ENCODE results near the gene GPRC5A. TPM values are rescaled to one million over a fixed set of nuclear protein-coding genes. Genes with fewer than 3 reads are reported as not detected.
"Not testable (repeated sequence)": the region's sequence is repeated elsewhere in the genome, so short reads cannot be mapped to it uniquely, and the experiment has no call there.

GPRC5A gene
- total RNA-seq, 2 experiments from 2014 or later = not detected

- no peak for ATAC-seq
- H3K4me3 Mint-ChIP-seq = no peak overlapping the region
- POLR2A ChIA-PET = interaction anchor here (1.0 kb wide), 1 partner anchor 87 kb away, joined by 3 read pairs; no protein-coding TSS in a partner anchor
- H3K27ac Mint-ChIP-seq = no peak overlapping the region
- CTCF ChIA-PET = interaction anchor here (1.2 kb wide), 1 partner anchor 37 kb away, joined by 3 read pairs; no protein-coding TSS in a partner anchor
- DNase-seq = no peak
- H3K4me1 Mint-ChIP-seq (ENCODE audit: low read depth) = no peaks in the 10 kb centered on the region
- H3K9me3 Mint-ChIP-seq (ENCODE audit: insufficient read depth) = no peaks in the 10 kb centered on the region
- no peaks in the 10 kb centered on the region for H3K36me3 Mint-ChIP-seq (ENCODE audit: low read depth)
- peaks cover 6% of the 10 kb centered on the region for H3K27me3 Mint-ChIP-seq (ENCODE audit: low read depth)
These were observed 17.3 kb upstream of the GPRC5A start for GRCh38 chr12:12874029-12874428.

GRCh38 chr12:12875301-12875700 lies 16.1 kb upstream of the GPRC5A start:
- H3K4me1 Mint-ChIP-seq (ENCODE audit: low read depth); H3K36me3 Mint-ChIP-seq (ENCODE audit: low read depth); ATAC-seq; DNase-seq; H3K27me3 Mint-ChIP-seq (ENCODE audit: low read depth); H3K9me3 Mint-ChIP-seq (ENCODE audit: insufficient read depth); H3K27ac Mint-ChIP-seq; CTCF ChIA-PET; POLR2A ChIA-PET; H3K4me3 Mint-ChIP-seq: not testable (repeated sequence)

GRCh38 chr12:12877153-12877768 lies 14.1 kb upstream of the GPRC5A start:
- POLR2A ChIA-PET = no interaction called here

GRCh38 chr12:12877781-12878455 lies 13.4 kb upstream of the GPRC5A start:
- DNase-seq (no peak), ATAC-seq (no peak)
- Mint-ChIP-seq H3K4me1 (ENCODE audit: low read depth) (peaks cover 17% of the 10 kb centered on the region), H3K4me3 (no peak overlapping the region), H3K36me3 (ENCODE audit: low read depth) (no peaks in the 10 kb centered on the region), H3K9me3 (ENCODE audit: insufficient read depth) (no peaks in the 10 kb centered on the region), H3K27me3 (ENCODE audit: low read depth) (peaks cover 17% of the 10 kb centered on the region), H3K27ac (no peak overlapping the region)
- CTCF ChIA-PET = interaction anchor here (1.0 to 1.3 kb wide), 2 partner anchors 15 to 89 kb away, joined by 3 to 5 read pairs; no protein-coding TSS in a partner anchor
- POLR2A ChIA-PET = interaction anchor here (0.6 kb wide), 1 partner anchor 800 kb away, joined by 3 read pairs; no protein-coding TSS in a partner anchor

More at GRCh38 chr12:12877153-12877768, 14.1 kb upstream of the GPRC5A start:
- Mint-ChIP-seq H3K36me3 (ENCODE audit: low read depth) (no peaks in the 10 kb centered on the region), H3K9me3 (ENCODE audit: insufficient read depth) (no peaks in the 10 kb centered on the region), H3K4me3 (no peak overlapping the region), H3K4me1 (ENCODE audit: low read depth) (peaks cover 17% of the 10 kb centered on the region), H3K27me3 (ENCODE audit: low read depth) (peaks cover 14% of the 10 kb centered on the region), H3K27ac (no peak overlapping the region)
- DNase-seq = no peak
- CTCF ChIA-PET = interaction anchor here (1.3 kb wide), 1 partner anchor 15 kb away, joined by 5 read pairs; no protein-coding TSS in a partner anchor
- no peak for ATAC-seq

GRCh38 chr12:12880537-12880936 lies 10.8 kb upstream of the GPRC5A start:
- Mint-ChIP-seq H3K36me3 (ENCODE audit: low read depth) (no peaks in the 10 kb centered on the region), H3K27me3 (ENCODE audit: low read depth) (peaks cover 26% of the 10 kb centered on the region), H3K9me3 (ENCODE audit: insufficient read depth) (no peaks in the 10 kb centered on the region), H3K27ac (peak overlapping the region; percentile 65), H3K4me3 (peak overlapping the region; percentile 7), H3K4me1 (ENCODE audit: low read depth) (peaks cover 17% of the 10 kb centered on the region)
- DNase-seq (peak; percentile 51), ATAC-seq (peak; percentile 43)
- CTCF ChIA-PET = interaction anchor here (1.1 to 1.5 kb wide), 3 partner anchors 11 to 44 kb away, joined by 3 to 4 read pairs (median 4); partner anchors contain the start of gene GPRC5A
- POLR2A ChIA-PET = no interaction called here

DNA sequence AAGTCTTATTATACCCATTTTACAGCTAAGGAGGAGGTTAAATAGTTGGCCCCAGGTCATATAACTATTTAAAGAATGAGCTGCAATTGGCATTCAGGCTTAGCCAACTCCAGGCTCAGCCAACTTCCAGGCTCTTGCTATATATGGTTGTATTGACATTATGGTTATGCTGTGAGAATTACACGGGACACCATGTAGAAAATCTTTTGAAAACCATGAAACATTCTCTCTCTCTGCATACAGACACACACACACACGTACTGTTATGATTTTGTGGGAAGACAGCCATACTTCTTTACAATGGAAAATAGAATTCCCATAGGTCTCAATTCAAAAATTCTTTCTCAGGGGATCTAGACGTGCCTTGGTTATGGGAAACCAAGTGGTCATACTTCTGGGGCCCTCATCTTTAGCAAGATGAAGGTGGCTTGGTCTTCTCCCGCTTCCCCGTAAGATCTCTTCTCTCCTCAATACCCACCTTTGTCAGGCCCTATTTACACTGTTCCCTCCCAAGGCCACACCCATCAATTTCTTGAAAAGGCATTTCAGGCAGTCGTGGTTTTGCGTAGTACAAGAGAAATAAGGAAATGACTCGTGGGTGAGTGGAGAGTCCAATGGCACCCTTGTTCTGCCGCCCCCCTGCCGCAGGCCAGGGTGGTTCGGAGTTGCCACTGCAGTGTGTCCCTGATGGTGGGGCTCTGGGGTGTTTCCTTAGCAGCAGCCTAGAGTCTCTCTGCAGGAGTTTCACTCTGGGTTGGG lies 10.0 kb upstream of the GPRC5A start:
- Mint-ChIP-seq H3K27ac (no peak overlapping the region), H3K4me1 (ENCODE audit: low read depth) (peaks cover 17% of the 10 kb centered on the region), H3K27me3 (ENCODE audit: low read depth) (peaks cover 26% of the 10 kb centered on the region), H3K36me3 (ENCODE audit: low read depth) (no peaks in the 10 kb centered on the region), H3K9me3 (ENCODE audit: insufficient read depth) (no peaks in the 10 kb centered on the region), H3K4me3 (no peak overlapping the region)
- ChIA-PET POLR2A (no interaction called here), CTCF (interaction anchor here (1.1 to 1.5 kb wide), 3 partner anchors 10 to 45 kb away, joined by 3 to 4 read pairs (median 4); partner anchors contain the start of gene GPRC5A)
- ATAC-seq (peak; percentile 52), DNase-seq (no peak)

- peaks cover 17% of the 10 kb centered on the region for H3K4me1 Mint-ChIP-seq (ENCODE audit: low read depth)
- no peaks in the 10 kb centered on the region for H3K36me3 Mint-ChIP-seq (ENCODE audit: low read depth)
- no peak overlapping the region for H3K27ac Mint-ChIP-seq
- H3K4me3 Mint-ChIP-seq = no peak overlapping the region
- POLR2A ChIA-PET = interaction anchor here (0.5 kb wide), 1 partner anchor 233 kb away, joined by 3 read pairs; no protein-coding TSS in a partner anchor
- ATAC-seq = no peak
- CTCF ChIA-PET = no interaction called here
- DNase-seq = no peak
- H3K9me3 Mint-ChIP-seq (ENCODE audit: insufficient read depth) = no peaks in the 10 kb centered on the region
- H3K27me3 Mint-ChIP-seq (ENCODE audit: low read depth) = peaks cover 24% of the 10 kb centered on the region
These were observed 9.1 kb upstream of the GPRC5A start for GRCh38 chr12:12882288-12882687.

GRCh38 chr12:12883369-12884001 lies 7.9 kb upstream of the GPRC5A start:
- H3K36me3 Mint-ChIP-seq (ENCODE audit: low read depth) = no peaks in the 10 kb centered on the region
- peaks cover 17% of the 10 kb centered on the region for H3K4me1 Mint-ChIP-seq (ENCODE audit: low read depth)
- H3K27me3 Mint-ChIP-seq (ENCODE audit: low read depth) = peaks cover 21% of the 10 kb centered on the region
- H3K27ac Mint-ChIP-seq = no peak overlapping the region
- ChIA-PET CTCF (no interaction called here), POLR2A (no interaction called here)
- H3K4me3 Mint-ChIP-seq = no peak overlapping the region
- H3K9me3 Mint-ChIP-seq (ENCODE audit: insufficient read depth) = no peaks in the 10 kb centered on the region
- DNase-seq = no peak
- ATAC-seq = no peak

- H3K36me3 Mint-ChIP-seq (ENCODE audit: low read depth) = no peaks in the 10 kb centered on the region
- CTCF ChIA-PET = no interaction called here
- POLR2A ChIA-PET = no interaction called here
- H3K27me3 Mint-ChIP-seq (ENCODE audit: low read depth) = peaks cover 33% of the 10 kb centered on the region
- H3K4me1 Mint-ChIP-seq (ENCODE audit: low read depth) = peaks cover 15% of the 10 kb centered on the region
- H3K4me3 Mint-ChIP-seq = no peak overlapping the region
- DNase-seq = no peak
- no peak for ATAC-seq
- H3K9me3 Mint-ChIP-seq (ENCODE audit: insufficient read depth) = no peaks in the 10 kb centered on the region
- no peak overlapping the region for H3K27ac Mint-ChIP-seq
These were observed 6.1 kb upstream of the GPRC5A start for GRCh38 chr12:12885096-12885792.

- no peak overlapping the region for H3K4me3 Mint-ChIP-seq
- CTCF ChIA-PET = no interaction called here
- H3K27ac Mint-ChIP-seq = no peak overlapping the region
- POLR2A ChIA-PET = no interaction called here
- DNase-seq (no peak), ATAC-seq (no peak)
- H3K4me1 Mint-ChIP-seq (ENCODE audit: low read depth) = peaks cover 8% of the 10 kb centered on the region
- H3K36me3 Mint-ChIP-seq (ENCODE audit: low read depth) = no peaks in the 10 kb centered on the region
- H3K9me3 Mint-ChIP-seq (ENCODE audit: insufficient read depth) = no peaks in the 10 kb centered on the region
- peaks cover 40% of the 10 kb centered on the region for H3K27me3 Mint-ChIP-seq (ENCODE audit: low read depth)
These were observed 3.9 kb upstream of the GPRC5A start for GRCh38 chr12:12887471-12887870.

DNA sequence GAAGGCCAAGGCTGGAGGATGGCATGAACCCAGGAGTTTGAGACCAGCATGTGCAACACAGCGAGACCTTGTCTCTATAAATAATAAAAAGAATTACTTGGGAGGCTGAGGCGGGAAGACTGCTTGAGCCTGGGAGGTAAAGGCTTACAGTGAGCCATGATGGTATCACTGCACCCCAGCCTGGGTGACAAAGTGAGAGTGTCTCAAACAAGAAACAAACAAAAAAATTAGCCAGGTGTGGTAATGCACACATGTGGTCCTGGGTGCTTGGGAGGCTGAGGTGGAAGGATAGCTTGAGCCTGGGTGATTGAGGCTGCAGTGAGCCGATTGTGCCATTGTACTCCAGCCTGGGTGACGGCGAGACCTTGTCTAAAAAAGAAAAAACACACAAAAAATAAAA lies 1.7 kb upstream of the GPRC5A start:
- peaks cover 39% of the 10 kb centered on the region for H3K27me3 Mint-ChIP-seq (ENCODE audit: low read depth)
- H3K4me1 Mint-ChIP-seq (ENCODE audit: low read depth) = peaks cover 8% of the 10 kb centered on the region
- CTCF ChIA-PET = interaction anchor here (1.0 to 1.4 kb wide), 2 partner anchors 95 to 154 kb away, joined by 3 read pairs; partner anchors contain the start of gene FAM234B
- H3K36me3 Mint-ChIP-seq (ENCODE audit: low read depth) = no peaks in the 10 kb centered on the region
- no peak overlapping the region for H3K27ac Mint-ChIP-seq
- H3K9me3 Mint-ChIP-seq (ENCODE audit: insufficient read depth) = no peaks in the 10 kb centered on the region
- ATAC-seq = no peak
- POLR2A ChIA-PET = no interaction called here
- H3K4me3 Mint-ChIP-seq = no peak overlapping the region
- DNase-seq = no peak

Measured in activated CD8-positive, alpha-beta T cell treated with anti-CD3 and anti-CD28 coated beads, Interleukin-2, amount 10 ng/mL, durations not matched to agents 7 days and 5 days (primary cell).